ENCODE results near the gene MFAP5.

MFAP5 gene

DNA sequence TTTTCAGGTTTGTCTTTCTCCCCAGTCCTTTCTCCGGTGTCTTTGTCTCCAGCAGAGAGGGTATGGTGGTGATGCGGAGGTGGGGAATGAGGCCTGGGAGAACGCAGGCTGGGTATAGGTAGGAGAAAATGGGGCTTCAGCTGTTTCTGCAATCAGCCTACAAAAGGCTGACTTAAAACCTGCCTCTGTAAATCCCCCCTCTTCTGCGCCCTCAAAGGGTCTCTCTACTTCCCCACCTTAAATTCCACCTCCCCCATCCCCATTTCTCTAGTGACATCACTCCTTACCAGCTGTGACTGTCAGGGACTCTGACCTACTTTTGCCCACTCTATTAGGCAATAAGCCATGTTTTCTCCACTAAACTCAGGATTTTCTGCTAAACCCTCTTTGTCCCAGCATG lies 27.1 kb upstream of the MFAP5 start:
- DNase-seq (ENCODE audit: low read depth), result no peak
- TF ChIP-seq, protein P1, sequence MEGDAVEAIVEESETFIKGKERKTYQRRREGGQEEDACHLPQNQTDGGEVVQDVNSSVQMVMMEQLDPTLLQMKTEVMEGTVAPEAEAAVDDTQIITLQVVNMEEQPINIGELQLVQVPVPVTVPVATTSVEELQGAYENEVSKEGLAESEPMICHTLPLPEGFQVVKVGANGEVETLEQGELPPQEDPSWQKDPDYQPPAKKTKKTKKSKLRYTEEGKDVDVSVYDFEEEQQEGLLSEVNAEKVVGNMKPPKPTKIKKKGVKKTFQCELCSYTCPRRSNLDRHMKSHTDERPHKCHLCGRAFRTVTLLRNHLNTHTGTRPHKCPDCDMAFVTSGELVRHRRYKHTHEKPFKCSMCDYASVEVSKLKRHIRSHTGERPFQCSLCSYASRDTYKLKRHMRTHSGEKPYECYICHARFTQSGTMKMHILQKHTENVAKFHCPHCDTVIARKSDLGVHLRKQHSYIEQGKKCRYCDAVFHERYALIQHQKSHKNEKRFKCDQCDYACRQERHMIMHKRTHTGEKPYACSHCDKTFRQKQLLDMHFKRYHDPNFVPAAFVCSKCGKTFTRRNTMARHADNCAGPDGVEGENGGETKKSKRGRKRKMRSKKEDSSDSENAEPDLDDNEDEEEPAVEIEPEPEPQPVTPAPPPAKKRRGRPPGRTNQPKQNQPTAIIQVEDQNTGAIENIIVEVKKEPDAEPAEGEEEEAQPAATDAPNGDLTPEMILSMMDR (IDR thresholded peaks at IDR 0.05; ENCODE audit: low read length, missing control alignments), result no peak
- H3K4me3 ChIP-seq (replicated peaks; ENCODE audit: low read depth, low read length), result no peak overlapping the region

DNA sequence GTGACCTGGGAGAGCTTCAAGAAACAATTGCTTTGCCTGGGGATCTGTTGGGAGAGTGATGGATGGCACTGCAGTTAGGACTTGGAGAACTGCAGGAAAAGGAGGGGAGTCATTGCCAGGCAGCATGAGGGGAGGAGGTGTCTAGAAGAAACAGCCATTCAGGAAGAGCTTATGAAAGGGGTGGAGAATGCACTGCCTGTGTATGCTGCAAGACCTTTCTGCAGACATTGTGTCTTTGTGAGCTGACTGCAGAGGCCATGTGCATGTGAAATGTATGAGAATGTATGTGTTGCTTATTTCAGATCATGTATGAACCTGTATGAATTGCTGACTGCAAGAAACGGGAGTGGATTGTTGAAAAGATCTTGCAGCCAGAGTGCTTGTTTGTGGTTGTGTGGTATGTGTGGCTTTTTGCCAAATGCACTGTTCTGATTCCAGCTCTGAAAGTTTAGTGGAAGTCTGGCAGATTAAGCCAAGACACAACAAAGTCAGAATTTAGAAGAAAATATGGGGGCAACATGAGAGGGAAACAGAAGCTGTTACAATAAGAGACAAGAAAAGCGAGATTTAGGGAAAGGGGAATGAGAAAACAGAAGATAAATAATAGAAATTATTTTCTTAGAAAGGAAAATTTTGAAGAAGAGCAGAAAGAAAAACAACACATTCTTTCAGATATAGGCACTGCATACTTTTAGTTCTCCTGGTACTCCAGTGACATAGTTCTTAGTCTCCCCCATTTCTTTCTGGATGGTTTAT lies 25.4 kb upstream of the MFAP5 start:
- DNase-seq (ENCODE audit: low read depth), result peak; percentile 94
- no peak overlapping the region for H3K4me3 ChIP-seq (replicated peaks; ENCODE audit: low read depth, low read length)
- TF ChIP-seq, protein P1 (IDR thresholded peaks at IDR 0.05; ENCODE audit: low read length, missing control alignments), result no peak

DNA sequence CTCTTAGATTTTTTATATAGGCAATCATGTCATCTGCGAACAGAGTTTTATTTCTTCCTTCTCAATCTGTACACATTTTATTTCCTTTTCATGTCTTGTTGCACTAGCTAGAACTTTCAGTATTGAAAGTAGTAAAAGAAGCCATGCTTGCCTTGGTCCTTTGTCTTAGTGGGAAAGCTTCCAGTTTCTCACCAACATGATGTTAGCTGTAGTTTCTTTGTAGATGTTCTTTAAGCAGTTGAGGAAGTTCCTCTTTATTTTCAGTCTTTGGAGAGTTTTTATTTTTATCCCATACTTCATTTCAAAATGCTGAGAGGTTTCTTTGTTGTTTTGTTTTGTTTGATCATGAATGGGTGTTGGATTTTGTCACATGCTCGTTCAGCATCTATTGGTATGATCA lies 22.4 kb upstream of the MFAP5 start:
- TF ChIP-seq, protein P1 (IDR thresholded peaks at IDR 0.05; ENCODE audit: low read length, missing control alignments), result no peak
- H3K4me3 ChIP-seq (replicated peaks; ENCODE audit: low read depth, low read length), result no peak overlapping the region
- no peak for DNase-seq (ENCODE audit: low read depth)

DNA sequence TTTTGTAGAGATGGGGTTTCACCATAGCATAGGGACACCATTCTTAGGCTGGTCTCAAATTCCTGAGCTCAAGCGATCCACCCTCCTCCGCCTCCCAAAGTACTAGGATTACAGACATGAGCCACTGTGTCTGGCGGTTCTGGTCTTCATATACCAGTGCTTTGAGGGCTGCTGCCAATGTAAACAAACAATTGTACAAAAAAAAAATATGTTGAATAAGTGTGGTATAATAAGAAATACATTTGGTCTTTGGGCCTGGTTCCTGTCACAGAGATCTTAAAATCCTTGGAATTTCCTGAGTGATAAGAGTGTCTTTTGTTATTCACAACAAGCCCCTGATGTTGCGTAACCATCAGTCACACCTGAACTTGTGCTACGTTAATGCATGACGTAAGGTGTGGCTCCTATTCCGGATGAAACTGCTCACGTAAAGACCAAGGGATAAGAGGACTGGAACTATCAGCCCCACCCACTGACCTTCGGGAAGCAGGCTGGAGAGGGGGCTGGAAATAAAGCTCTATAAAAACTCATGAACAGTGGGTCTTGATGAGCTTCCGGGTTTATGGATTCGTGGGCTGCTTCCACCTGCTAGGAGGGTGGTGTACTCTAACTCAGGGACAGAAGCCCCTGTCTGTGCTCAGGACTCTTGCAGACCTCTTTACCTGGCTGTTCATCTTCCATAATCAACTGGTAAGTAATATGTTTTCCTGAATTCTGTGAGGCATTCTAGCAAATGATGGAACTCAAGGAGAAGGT lies 18.7 kb upstream of the MFAP5 start:
- peak overlapping the region; percentile 19 for H3K4me3 ChIP-seq (replicated peaks; ENCODE audit: low read depth, low read length)
- DNase-seq (ENCODE audit: low read depth), result peak; percentile 96
- TF ChIP-seq, protein P1 (IDR thresholded peaks at IDR 0.05; ENCODE audit: low read length, missing control alignments), result no peak

DNA sequence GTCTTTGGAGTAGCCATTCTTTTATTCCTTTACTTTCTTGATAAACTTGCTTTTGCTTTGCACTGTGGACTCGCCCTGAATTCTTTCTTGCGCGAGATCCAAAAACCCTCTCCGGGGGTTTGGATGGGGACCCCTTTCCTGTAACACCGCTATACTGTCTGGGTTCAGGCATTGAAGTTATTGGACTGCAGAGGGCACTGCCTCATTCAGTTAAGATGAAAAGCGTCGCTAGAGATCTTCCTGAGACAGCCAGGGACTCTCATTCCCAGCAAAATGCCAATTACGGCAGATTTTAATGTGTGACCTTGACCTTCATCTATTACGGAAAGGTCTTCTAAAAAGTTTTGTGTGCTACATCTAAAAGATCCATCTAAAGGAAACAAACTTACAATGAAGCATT lies 17.9 kb upstream of the MFAP5 start:
- H3K4me3 ChIP-seq (replicated peaks; ENCODE audit: low read depth, low read length), result no peak overlapping the region
- TF ChIP-seq, protein P1 (IDR thresholded peaks at IDR 0.05; ENCODE audit: low read length, missing control alignments), result no peak
- no peak for DNase-seq (ENCODE audit: low read depth)

DNA sequence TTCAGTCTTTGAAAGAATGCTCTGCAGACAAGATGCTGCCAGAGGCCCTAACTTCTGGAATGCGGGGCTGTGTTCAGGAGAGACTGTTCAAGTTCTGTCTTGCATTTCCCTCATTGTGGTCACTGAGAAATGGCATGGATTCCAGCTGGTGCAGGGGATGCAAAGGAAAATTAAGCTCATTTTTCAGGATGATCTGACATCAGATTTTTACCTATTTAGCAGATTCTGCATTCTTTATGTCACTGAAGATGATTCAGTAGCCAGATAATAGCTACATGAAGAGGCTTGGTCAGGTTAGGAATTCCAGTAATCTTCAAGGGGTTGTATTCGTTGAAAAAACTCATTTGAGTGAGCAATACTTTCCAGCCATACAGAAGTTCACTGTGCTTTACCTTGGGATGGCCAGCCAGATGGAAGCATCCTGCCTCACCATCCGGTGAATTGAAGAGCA lies 16.1 kb upstream of the MFAP5 start:
- TF ChIP-seq, protein P1 (IDR thresholded peaks at IDR 0.05; ENCODE audit: low read length, missing control alignments), result no peak
- no peak overlapping the region for H3K4me3 ChIP-seq (replicated peaks; ENCODE audit: low read depth, low read length)
- DNase-seq (ENCODE audit: low read depth), result peak; percentile 24

All from fibroblast of pulmonary artery (primary cell).